Kidney capillary endothelial cell (primary cell): ENCODE data around the gene UMODL1.
"Not testable (repeated sequence)": the region's sequence is repeated elsewhere in the genome, so short reads cannot be mapped to it uniquely, and the experiment has no call there.

ENCODE experiments used
- DNase-seq: peaks from one replicate; pipeline ENCODE4 v3.0.0-alpha.2; 2018; ENCODE audit warnings: low spot score

The UMODL1 gene

DNA sequence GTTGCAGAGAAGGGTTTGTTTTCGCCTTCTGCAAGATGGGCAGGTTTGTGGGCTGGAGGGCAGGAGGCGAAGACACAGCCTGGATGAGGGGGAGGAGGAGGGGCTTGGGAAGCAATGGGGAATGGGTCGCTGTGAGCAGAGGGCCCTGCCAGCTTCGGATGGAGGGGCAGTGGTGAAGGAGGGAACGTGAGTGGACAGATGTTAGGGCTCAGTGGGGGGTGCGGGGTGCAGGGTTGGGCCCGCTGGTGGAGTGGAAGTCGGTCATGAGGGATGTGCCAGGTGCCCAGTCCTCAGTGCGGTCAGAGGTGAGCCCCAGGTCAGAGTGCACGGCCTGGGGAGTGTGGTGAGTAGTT is 92.4 kb downstream of the UMODL1 start:
- DNase-seq, result no peak

- peak; percentile 60 for DNase-seq
These were observed 93.1 kb downstream of the UMODL1 start for GRCh38 chr21:42164064-42164789.

DNA sequence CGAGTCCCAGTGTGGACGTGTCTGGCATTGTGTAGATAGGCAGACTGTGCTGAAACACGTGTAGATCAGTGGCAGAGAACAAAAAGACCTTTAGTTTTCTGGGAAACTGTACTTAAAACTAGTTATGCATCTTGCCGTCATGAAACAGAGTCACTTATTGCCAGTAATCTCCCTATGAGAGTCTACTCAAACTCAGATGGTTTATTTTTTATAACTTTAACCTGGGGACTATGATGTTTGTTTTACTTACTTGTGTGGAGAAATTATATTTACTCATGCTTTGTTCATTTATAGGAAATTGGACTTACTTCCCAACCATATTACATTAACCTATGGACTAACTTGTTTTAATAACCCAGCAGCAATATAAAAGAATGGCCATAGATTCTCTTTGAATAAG is 93.7 kb downstream of the UMODL1 start:
- DNase-seq, result no peak

GRCh38 chr21:42165901-42166300 is 94.8 kb downstream of the UMODL1 start:
- DNase-seq, result no peak

DNA sequence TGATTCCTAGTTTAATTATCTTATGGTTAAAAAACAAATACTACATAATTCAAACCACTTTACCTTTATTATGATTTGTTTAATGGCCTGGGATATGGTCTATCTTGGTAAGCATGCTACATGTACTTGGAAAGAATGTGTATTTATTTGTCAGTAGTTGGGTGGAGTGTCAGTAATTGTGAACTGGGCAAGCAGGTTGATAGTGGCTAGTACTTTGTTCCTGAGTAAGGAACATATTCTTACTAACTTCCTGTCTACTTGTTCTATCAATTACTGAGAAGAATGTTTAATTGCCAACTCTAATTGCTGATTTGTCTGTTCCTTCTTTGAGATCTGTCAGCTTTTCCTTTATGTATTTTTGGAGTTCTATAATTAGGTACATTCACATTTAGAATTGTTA is 98.6 kb downstream of the UMODL1 start:
- no peak for DNase-seq

DNA sequence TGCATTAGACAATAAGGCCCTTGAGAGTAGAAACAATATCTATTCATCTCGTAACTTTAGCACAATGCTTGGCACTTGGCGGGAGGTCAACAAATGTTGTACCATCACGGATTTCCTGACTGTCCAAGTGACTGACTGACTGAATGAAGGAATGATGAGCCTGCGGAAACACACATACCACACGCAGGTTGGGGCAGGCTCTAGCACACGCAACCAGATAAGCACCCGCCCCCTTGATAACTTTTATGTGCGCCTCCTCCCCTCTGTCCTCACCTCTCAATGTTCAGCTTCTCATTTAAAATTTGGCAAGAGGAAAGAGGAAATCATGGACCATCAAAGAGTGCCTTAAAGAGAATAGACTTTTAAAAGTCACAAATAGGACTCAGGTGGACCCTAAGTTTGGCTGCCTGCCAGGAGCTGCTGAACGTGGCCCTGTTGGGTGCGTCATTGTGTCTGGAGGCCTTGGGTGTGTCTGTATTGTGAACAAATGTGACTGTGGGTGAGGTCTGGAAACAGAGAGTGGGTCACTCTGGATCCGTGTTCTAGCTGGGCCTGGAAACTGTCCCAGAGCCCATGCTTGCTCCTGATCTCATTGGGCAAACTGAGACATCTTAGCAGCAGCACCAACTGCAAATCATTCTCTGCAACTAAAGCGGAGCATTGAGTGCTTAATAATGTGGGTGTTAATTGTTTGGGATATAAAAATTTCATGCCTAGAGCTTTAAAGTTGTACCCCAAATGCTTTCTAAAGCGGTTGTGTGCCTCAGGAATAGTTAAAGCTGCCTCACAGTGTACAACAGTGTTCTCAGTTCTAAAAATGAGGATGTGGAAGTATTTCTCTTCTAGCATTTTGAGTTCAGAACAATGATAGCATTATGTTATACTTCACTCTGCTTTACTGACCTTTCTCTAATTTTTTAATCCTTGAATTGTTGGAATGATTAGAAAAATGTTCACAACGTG is 100.3 kb downstream of the UMODL1 start:
- no peak for DNase-seq

DNA sequence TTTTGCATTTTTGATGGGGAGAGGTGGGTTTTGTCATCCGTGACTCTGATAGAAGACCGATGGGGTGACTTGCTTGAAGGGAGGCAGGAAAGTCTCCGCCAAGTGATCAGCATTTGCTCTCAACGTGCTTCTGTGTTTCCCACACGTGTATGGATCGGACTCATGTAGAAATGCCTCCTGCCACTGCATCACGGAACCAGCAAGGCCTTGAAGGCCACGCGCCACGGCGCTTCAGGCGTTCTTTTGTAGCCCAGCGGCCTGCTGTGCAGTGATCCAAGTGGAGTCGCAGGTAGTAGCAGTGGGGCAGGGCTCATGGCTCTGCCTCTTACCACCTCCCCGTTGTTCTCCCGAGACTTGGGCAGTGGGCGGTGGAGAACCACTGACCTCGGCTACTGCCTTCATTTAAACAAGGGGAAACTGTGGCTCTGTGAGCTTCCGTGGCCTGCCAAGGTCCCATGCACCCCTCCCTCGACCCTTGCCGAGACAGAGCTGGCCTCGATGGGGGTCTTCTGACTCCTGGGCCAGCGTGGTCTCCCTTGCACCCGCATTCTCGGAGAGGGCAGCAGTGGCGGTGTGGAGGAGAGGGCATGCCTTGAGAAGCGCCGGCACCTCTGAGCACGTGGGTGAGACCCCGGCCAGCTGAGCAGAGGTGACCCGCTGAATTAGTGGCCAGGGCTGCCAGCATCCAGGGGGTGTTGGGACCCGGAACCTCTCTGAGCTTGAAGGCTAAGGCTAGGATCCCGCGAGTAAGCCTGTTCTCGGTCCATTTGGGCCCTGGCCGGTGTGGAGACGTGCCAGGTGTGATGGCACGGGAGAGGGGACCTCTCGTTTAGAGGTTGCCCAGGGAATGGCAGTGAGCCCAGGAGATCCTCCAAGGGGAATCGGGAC is 101.7 kb downstream of the UMODL1 start:
- DNase-seq, result no peak

DNA sequence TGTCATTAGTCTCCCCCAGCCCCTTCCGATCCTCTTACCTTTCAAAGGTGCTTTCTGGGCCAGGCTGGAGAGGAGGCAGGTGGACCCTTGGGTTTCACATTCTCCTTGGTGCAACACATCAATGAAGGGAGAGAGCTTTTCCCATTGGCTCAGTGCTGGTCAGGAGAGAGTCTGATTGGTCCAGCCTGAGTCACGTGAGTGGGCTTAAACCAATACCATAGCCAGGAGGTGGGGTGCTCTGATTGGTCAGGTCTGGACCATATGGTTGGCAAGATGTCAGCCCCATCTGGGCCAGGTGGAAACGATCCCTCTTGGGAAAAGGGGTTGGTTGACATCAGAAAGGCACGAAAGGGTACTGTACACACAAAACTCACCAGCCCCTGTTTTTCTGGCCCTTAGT is 103.1 kb downstream of the UMODL1 start:
- DNase-seq, result no peak

DNA sequence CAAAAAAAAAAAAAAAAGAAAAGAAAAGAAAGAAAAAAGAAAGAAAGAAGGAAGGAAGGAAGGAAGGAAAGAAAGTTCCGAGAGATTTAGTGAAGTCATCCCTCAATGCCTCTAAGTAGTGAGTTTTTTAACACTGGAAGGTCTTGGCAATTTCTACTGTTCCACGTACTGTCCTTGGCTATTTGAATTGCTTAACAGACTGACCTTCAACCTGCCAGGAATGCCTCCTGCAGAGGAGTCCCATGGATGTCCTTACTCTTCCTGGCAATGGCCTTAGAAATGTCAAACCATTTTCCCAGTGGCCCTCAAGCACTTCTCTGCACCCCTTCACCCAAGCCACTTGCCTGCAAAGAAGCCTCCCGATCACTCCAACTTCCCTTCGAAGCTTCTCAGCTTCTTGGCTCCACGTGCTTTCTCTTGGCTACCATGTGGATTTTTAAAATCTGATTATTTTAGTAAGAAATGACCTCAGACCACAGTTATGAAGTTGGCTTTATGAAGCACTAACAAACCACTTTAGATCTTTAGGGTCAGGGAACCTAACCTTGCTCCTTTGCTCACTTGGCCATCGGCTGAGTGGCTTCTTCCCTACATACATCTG is 104.1 kb downstream of the UMODL1 start:
- DNase-seq, result no peak

- DNase-seq, result no peak
These were observed 105.7 kb downstream of the UMODL1 start for GRCh38 chr21:42176859-42177258.

GRCh38 chr21:42179316-42179715 is 108.2 kb downstream of the UMODL1 start:
- no peak for DNase-seq

DNA sequence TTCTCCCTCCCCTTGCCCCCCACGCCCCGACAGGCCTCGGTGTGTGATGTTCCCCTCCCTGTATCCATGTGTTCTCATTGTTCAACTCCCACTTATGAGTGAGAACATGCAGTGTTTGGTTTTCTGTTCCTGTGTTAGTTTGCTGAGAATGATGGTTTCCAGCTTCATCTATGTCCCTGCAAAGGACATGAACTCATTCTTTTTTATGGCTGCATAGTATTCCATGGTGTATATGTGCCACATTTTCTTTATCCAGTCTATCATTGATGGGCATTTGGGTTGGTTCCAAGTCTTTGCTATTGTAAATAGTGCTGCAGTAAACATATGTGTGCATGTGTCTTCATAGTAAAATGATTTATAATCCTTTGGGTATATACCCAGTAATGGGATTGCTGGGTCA is 108.9 kb downstream of the UMODL1 start:
- DNase-seq, result not testable (repeated sequence)

GRCh38 chr21:42182713-42183371 is 111.7 kb downstream of the UMODL1 start:
- DNase-seq, result no peak

- no peak for DNase-seq
These were observed 112.5 kb downstream of the UMODL1 start for GRCh38 chr21:42183374-42184266.

- no peak for DNase-seq
These were observed 115.5 kb downstream of the UMODL1 start for GRCh38 chr21:42186591-42186990.

- peak; percentile 30 for DNase-seq
These were observed 117.0 kb downstream of the UMODL1 start for GRCh38 chr21:42187976-42188653.

DNA sequence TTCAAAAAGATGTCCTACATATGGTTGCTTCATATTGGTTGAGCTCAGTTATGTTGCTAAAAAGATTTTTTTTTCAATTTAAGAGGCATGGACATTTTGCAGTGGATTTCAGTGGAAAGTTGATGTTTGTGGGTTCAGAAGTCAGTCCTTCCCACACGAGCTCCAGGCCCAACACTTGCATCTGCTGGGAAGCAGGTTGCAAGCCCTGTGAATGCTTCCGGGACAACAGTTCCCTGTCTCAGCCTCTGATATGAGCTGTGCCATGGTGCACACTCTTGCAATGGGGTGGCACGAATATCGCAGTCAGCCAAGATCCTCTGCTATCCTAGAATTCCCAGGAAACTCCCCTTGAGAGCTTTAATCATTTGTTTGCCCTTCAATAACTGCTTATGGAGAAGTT is 117.5 kb downstream of the UMODL1 start:
- DNase-seq, result no peak

DNA sequence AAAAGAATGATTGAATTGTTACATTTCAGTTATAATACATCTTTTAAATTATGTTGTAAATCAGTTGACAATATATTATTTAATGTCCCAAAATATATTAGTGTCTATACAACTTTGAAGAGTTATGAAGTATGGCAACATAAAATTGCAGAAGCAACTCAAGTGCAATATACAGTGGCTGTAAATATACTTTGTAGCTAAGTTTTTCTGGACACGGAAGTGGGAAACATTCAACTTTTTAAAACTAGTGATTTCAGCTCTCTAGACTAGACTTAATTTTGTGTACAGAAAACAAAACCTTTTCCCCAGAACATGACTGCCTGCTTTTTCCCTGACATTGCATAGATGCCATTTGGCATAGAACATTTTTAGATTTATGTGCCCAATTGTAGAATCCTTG is 118.3 kb downstream of the UMODL1 start:
- DNase-seq, result no peak

DNA sequence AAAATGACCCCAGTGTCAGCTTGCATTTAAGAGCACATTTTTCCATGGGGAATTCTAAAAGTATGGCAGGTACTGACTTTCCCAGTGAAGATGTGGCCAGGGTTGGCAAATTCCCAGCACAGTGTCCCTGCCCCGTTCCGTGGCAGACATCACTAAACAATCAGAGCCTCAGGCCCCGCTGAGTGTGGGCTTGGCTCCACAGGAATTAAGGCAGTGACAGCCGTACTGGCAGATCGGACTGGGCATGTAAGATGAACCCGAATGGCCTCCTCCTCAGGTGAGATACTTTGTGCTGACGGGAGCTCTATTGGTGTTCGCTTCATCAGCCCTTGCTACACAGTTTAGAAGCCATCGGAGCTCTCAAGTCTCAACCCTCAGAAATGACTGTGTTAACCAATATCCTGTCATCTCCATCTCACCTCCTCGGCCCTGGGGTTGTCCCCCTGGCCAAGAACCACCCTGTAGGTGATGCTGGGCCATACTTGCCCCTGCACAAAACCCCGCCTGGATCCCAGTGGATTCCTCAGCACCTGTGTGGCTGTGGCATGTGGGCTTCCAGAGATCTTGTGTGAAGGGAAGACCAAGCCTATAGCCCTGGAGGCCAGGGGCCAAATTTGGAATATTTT is 118.9 kb downstream of the UMODL1 start:
- DNase-seq, result no peak
